SIG-M5 treated with dmso at 0.1 percent for 504 hours (cell line): Measurements from ENCODE around the gene TMEM98.
"Not testable (repeated sequence)": the region's sequence is repeated elsewhere in the genome, so short reads cannot be mapped to it uniquely, and the experiment has no call there.

Experiments used
- DNase-seq: peaks from one replicate; lab custom pipeline; 2025; ENCODE audit not compliant: unreplicated experiment; lab: John Stamatoyannopoulos, UW

Gene TMEM98

GRCh38 chr17:32941419-32942032, 13.6 kb downstream of the TMEM98 start:
- no peak for DNase-seq

- no peak for DNase-seq
Measured at GRCh38 chr17:32943206-32943605, 15.3 kb downstream of the TMEM98 start.

GRCh38 chr17:32943647-32944191, 15.8 kb downstream of the TMEM98 start:
- DNase-seq, result no peak

GRCh38 chr17:32944248-32945020, 16.5 kb downstream of the TMEM98 start:
- DNase-seq, result no peak

- DNase-seq, result no peak
Measured at GRCh38 chr17:32946375-32947135, 18.6 kb downstream of the TMEM98 start.

GRCh38 chr17:32947736-32948135, 19.8 kb downstream of the TMEM98 start:
- no peak for DNase-seq

- DNase-seq, result no peak
Measured at GRCh38 chr17:32949181-32949580, 21.2 kb downstream of the TMEM98 start.

GRCh38 chr17:32952491-32952890, 24.5 kb downstream of the TMEM98 start:
- not testable (repeated sequence) for DNase-seq

- no peak for DNase-seq
Measured at GRCh38 chr17:32953045-32953444, 25.1 kb downstream of the TMEM98 start.

GRCh38 chr17:32953857-32954256, 25.9 kb downstream of the TMEM98 start:
- DNase-seq, result no peak

- no peak for DNase-seq
Measured at GRCh38 chr17:32954477-32954876, 26.5 kb downstream of the TMEM98 start.

- no peak for DNase-seq
Measured at GRCh38 chr17:32955155-32955554, 27.2 kb downstream of the TMEM98 start.

- no peak for DNase-seq
Measured at GRCh38 chr17:32956240-32956970, 28.5 kb downstream of the TMEM98 start.

- DNase-seq, result no peak
Measured at GRCh38 chr17:32958418-32958817, 30.5 kb downstream of the TMEM98 start.

- DNase-seq, result no peak
Measured at GRCh38 chr17:32960815-32961214, 32.9 kb downstream of the TMEM98 start.

GRCh38 chr17:32962320-32962711, 34.4 kb downstream of the TMEM98 start:
- DNase-seq, result no peak

- no peak for DNase-seq
Measured at GRCh38 chr17:32964541-32964940, 36.6 kb downstream of the TMEM98 start.

GRCh38 chr17:32969231-32969630, 41.3 kb downstream of the TMEM98 start:
- not testable (repeated sequence) for DNase-seq

- no peak for DNase-seq
Measured at GRCh38 chr17:32970281-32970680, 42.3 kb downstream of the TMEM98 start.

GRCh38 chr17:32971171-32971570, 43.2 kb downstream of the TMEM98 start:
- no peak for DNase-seq

- DNase-seq, result no peak
Measured at GRCh38 chr17:32976131-32976530, 48.2 kb downstream of the TMEM98 start.
